ENCODE measurements around the gene PTPRD.

PTPRD gene

GRCh38 chr9:9615086-9615485 is 997.7 kb downstream of the PTPRD start:
- POLR2A ChIA-PET, result no interaction called here
- CTCF ChIA-PET, result interaction anchor here (0.6 kb wide), 1 partner anchor 324 kb away, joined by 3 read pairs; no protein-coding TSS in a partner anchor
- TF ChIP-seq HIC1 (tag by site-specific recombination; IDR thresholded peaks at IDR 0.05) (no peak), ZFHX2 (tag by site-specific recombination; conservative IDR thresholded peaks at IDR 0.05) (no peak), ZNF239 (tag by site-specific recombination; IDR thresholded peaks at IDR 0.05) (no peak), ZNF560 (tag by site-specific recombination; IDR thresholded peaks at IDR 0.05; ENCODE audit: borderline replicate concordance) (no peak), ZNF10 (tag by site-specific recombination; IDR thresholded peaks at IDR 0.05) (no peak), ZNF548 (tag by site-specific recombination; IDR thresholded peaks at IDR 0.05) (no peak), ZNF510 (tag by site-specific recombination; IDR thresholded peaks at IDR 0.05; ENCODE audit: insufficient replicate concordance) (no peak), SALL2 (tag by site-specific recombination; IDR thresholded peaks at IDR 0.05; ENCODE audit: borderline replicate concordance) (no peak), ZNF280C (tag by site-specific recombination; IDR thresholded peaks at IDR 0.05) (no peak), ZBTB48 (tag by site-specific recombination; IDR thresholded peaks at IDR 0.05) (no peak), ZNF670 (tag by site-specific recombination; IDR thresholded peaks at IDR 0.05; ENCODE audit: low read depth) (no peak), ZXDB (tag by site-specific recombination; IDR thresholded peaks at IDR 0.05) (no peak), ZNF266 (tag by site-specific recombination; IDR thresholded peaks at IDR 0.05; ENCODE audit: low read depth) (no peak)
- Histone ChIP-seq H3K36me3 (ENCODE audit: control insufficient read depth in 2 of 2, insufficient read depth in 1 of 2, low read length in 2 of 2) (no peaks in the 10 kb centered on the region), H3K4me3 (ENCODE audit: low read depth, low read length) (no peak overlapping the region), H3K9me3 (ENCODE audit: control insufficient read depth, insufficient read depth, low read depth, low read length) (no peaks in the 10 kb centered on the region), H3K27ac (ENCODE audit: extremely low read depth, low read depth, low read length) (no peak overlapping the region), H3K4me1 (ENCODE audit: control insufficient read depth, insufficient read depth, low read length) (no peaks in the 10 kb centered on the region)

GRCh38 chr9:9614607-9615006 is 998.2 kb downstream of the PTPRD start:
- TF ChIP-seq ZNF239 (tag by site-specific recombination; IDR thresholded peaks at IDR 0.05) (no peak), GLIS1 (tag by site-specific recombination; IDR thresholded peaks at IDR 0.05) (no peak), SP2 (tag by site-specific recombination; IDR thresholded peaks at IDR 0.05) (no peak), ZNF777 (tag by site-specific recombination; IDR thresholded peaks at IDR 0.05; ENCODE audit: borderline replicate concordance) (no peak), MYNN (tag by site-specific recombination; IDR thresholded peaks at IDR 0.05; ENCODE audit: borderline replicate concordance) (no peak), ZNF549 (tag by site-specific recombination; IDR thresholded peaks at IDR 0.05) (no peak), ZNF639 (tag by site-specific recombination; IDR thresholded peaks at IDR 0.05) (no peak)
- H3K4me3 ChIP-seq (ENCODE audit: low read depth, low read length), result no peak overlapping the region
- ChIA-PET POLR2A (no interaction called here), CTCF (no interaction called here)
- no peak overlapping the region for H3K27ac ChIP-seq (ENCODE audit: extremely low read depth, low read depth, low read length)
- H3K9me3 ChIP-seq (ENCODE audit: control insufficient read depth, insufficient read depth, low read depth, low read length), result no peaks in the 10 kb centered on the region
- H3K4me1 ChIP-seq (ENCODE audit: control insufficient read depth, insufficient read depth, low read length), result no peaks in the 10 kb centered on the region
- no peaks in the 10 kb centered on the region for H3K36me3 ChIP-seq (ENCODE audit: control insufficient read depth in 2 of 2, insufficient read depth in 1 of 2, low read length in 2 of 2)
